ENCODE data around the gene ZNF30.

DNA sequence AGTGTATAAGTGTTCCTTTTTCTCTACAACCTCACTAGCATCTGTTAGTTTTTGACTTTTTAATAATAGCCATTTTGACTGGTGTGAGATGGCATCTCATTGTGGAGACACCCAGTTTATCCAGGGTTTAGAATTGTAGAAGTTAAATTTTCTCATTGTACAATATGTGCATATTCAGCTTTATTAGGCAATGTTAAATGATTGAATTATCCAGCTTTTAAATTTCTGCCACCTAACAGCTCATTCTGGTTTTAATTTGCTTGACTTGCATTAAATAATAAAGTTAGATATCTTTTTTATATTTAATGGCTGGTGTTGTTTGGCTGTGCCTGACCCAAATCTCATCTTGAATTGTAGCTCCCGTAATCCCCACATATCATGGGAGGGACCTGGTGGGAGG lies 46.7 kb upstream of the ZNF30 start:
- TF ChIP-seq CTCF (IDR thresholded peaks at IDR 0.05): no peak
- TF ChIP-seq POLR2A (IDR thresholded peaks at IDR 0.05): no peak

Data from uterus (tissue), 2 donors.